Spleen (tissue), 7 donors: Measurements from ENCODE around the gene PCDHB8.

Source experiments
- CTCF ChIP-seq, 11 experiments: fragments of 200-600 bp in 7 of 11; fragments of 450-650 bp in 4 of 11; sonication (generic) in 4 of 11; IDR thresholded peaks in 8 of 11; conservative IDR thresholded peaks in 3 of 11; 1 replicate in 7 of 11; 2 replicates in 4 of 11; pipeline versions ENCODE4 v1.4.0 to v1.8.0; 2016 to 2021; ENCODE audit warnings: antibody characterized with exemption in 11 of 11, inconsistent platforms in 4 of 11, mild to moderate bottlenecking in 1 of 11
- POLR2A ChIP-seq, 3 donors: fragments of 450-650 bp; IDR thresholded peaks; one replicate each; pipeline ENCODE4 v1.5.1; 2017; ENCODE audit warnings: antibody characterized with exemption in 3 of 3, mild to moderate bottlenecking in 1 of 3
- donor health status: DM: no; HTN: no; CAD: no; lungs with moderate emphysema.
- donor health status: DM: no; HTN: no; CAD: no.
- donor health status: DM: no; HTN: no; CAD: no.

DNA sequence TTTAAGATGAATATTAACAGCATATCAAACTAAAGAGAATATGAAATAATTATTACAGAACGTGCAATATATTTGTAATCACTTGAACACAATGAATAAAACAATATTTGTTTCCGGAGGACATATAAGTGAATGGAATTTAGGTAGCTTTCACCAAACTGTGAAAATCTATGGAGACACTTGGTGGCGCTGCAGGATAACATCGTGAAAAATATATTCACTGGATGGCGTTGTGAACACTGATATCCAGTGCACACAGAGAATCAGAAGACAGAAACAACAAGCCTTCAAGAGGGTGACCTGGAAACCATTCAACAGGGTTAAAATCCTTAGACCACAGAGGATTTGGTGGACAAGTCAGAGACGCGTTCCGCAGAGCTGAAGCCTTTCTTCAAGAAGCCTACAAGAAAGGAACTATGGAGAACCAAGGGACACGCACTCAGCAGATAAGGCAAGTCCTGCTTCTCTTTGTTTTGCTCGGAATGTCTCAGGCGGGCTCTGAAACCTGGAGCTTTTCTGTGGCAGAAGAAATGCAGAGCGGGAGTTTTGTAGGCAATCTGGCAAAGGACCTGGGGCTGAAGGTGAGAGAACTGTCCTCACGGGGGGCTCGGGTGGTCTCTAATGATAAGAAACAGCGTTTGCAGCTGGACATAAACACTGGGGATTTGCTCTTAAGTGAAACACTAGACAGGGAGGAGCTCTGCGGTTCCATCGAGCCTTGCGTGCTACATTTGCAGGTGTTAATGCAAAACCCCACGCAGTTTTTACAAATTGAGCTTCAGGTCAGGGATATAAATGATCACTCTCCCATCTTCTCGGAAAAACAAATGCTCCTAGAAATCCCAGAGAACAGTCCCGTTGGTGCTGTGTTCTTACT lies 22.0 kb downstream of the PCDHB8 start, which contains the start of gene PCDHB11:
- TF ChIP-seq CTCF (IDR thresholded peaks at IDR 0.05 in 8 of 11, conservative IDR thresholded peaks at IDR 0.05 in 3 of 11): no peak
- no peak for TF ChIP-seq POLR2A (IDR thresholded peaks at IDR 0.05)
